GM12891 (cell line): ENCODE measurements around the gene PSMG2.

Source experiments
- PAX5 ChIP-seq: IDR thresholded peaks from 2 replicates; pipeline ENCODE4 v1.6.1; 2011; ENCODE audit warnings: low read length, moderate library complexity, mild to moderate bottlenecking; ENCODE audit not compliant: insufficient read depth, severe bottlenecking
- POLR2A ChIP-seq: IDR thresholded peaks from 2 replicates; pipeline ENCODE4 v1.6.1; 2011; ENCODE audit warnings: low read depth, low read length, control low read depth
- POLR2AphosphoS5 ChIP-seq: IDR thresholded peaks from 2 replicates; pipeline ENCODE4 v1.6.1; 2011; ENCODE audit warnings: low read depth, low read length, control low read depth
- POU2F2 ChIP-seq: IDR thresholded peaks from 2 replicates; pipeline ENCODE4 v1.6.1; 2011; ENCODE audit warnings: low read depth, mild to moderate bottlenecking, control low read depth, low read length, moderate library complexity
- SPI1 ChIP-seq: IDR thresholded peaks from 2 replicates; pipeline ENCODE4 v1.6.1; 2011; ENCODE audit warnings: low read depth, low read length, control low read depth
- TAF1 ChIP-seq: IDR thresholded peaks from 2 replicates; pipeline ENCODE4 v1.6.1; 2011; ENCODE audit warnings: low read depth, low read length, control low read depth

GRCh38 chr18:12748671-12749070, 45.8 kb downstream of the PSMG2 start:
- TF ChIP-seq TAF1: no peak
- TF ChIP-seq POLR2A: no peak
- no peak for TF ChIP-seq POLR2AphosphoS5
- TF ChIP-seq POU2F2: no peak
- TF ChIP-seq SPI1: no peak
- no peak for TF ChIP-seq PAX5
